Smooth muscle cell of the brain vasculature (primary cell): ENCODE measurements around the gene ACER2.

Source experiments
- DNase-seq: peaks from one replicate; pipeline ENCODE4 v3.0.0-alpha.2; 2012; ENCODE audit warnings: low read depth, low spot score

ACER2 gene

DNA sequence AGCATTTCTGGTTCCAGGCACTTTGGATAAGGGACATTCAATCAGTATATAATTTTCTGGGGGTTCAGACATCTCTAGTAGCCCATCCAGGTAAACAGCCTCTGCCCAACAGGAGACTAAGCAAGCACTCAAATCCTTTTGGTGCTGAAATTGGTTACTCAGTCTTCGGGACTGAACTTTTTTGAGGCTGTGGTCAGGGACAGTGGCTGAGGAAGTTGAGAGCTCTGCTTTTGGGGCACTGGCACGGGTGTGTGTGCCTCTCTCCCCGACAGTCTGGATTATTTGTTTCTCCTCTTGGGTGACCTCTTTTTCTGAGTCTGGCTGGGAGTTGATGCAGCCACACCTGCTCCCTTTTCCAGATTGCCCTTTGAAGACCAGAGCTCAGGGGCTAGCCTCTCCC lies 47.6 kb downstream of the ACER2 start:
- no peak for DNase-seq

DNA sequence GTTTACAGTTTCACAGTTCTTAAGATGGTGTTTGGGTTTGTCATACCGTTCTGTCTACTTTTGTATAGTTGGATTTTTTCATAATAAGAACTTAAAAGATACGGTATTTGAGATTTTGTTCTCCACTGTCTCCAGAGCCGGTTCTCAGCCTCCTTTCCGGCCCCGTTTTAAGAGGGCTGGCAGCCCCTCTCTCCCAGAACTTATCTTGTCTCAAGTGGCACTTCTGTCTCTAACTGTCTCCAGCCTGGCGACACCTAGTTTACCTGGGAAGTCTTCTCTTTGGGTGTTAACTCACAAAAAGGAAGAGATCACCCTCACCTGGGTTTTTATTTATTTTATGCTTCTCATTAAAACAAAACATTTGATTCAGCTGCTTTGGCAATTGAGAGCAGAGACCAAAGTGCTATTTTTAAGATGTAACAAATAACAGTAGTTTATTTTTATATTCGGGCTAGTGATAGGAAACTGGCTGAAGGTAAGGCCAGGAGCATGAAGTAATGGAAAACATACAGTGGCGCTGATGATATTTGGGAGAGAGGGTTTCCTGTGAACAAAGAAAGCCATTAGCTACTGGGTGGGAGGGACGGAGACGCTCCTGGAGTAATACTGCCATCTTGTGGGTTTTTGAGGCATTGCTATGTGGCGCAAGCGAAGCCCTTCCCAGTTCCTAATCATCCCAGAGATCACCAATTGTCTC lies 48.3 kb downstream of the ACER2 start:
- DNase-seq = peak; percentile 49

DNA sequence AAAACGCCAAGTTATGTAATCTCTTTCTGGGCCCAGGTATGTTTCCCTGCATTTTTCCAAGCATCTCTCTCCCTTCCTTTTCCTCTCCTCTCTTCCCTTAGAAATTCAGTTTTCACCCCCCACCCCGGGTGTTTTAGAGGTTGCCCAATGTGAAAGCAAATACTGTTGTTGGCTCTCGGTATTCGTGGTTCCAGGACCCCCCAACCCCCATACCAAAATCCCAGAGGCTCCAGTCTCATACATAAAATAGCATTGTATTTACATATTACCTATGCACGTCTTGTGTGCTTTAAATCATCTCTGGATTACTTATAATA lies 48.8 kb downstream of the ACER2 start:
- DNase-seq = no peak

DNA sequence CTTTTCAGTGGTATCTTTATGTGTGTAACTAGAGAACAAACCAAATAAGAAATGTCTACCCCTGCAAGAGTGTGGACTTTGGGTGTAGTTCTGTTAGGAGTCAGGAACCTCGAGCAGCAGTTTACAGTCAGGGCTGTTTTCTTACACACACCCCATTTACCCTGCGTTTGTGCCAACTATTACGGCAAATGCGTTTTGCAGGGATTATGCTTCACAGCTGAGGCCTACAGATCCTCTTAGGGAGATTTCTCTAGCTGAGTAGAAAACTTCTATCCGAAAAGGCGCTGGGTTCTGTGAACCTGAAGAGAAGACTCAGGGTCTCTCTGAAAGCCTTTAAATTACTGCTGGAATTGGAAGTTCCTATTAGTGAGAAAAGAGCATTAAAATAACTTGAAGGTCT lies 51.4 kb downstream of the ACER2 start:
- no peak for DNase-seq

DNA sequence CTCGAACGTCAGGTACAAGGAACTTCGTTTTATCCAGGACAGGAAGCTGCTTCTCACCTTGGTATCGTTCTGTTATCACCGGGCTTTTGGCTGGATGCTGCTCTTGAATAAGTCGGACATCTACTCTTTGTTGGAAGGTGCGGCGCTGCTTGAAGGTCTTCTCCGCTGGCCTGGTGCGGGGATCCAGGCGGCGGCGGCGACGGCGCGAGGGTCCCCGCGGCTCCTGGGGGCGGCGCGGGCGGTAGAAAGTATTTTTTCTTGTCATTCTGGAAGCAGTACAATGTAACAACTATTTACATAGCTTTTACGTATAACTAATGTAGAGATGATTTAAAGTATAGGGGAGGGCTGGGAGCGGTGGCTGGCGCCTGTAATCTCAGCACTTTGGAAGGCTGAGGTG lies 52.3 kb downstream of the ACER2 start:
- DNase-seq = no peak

DNA sequence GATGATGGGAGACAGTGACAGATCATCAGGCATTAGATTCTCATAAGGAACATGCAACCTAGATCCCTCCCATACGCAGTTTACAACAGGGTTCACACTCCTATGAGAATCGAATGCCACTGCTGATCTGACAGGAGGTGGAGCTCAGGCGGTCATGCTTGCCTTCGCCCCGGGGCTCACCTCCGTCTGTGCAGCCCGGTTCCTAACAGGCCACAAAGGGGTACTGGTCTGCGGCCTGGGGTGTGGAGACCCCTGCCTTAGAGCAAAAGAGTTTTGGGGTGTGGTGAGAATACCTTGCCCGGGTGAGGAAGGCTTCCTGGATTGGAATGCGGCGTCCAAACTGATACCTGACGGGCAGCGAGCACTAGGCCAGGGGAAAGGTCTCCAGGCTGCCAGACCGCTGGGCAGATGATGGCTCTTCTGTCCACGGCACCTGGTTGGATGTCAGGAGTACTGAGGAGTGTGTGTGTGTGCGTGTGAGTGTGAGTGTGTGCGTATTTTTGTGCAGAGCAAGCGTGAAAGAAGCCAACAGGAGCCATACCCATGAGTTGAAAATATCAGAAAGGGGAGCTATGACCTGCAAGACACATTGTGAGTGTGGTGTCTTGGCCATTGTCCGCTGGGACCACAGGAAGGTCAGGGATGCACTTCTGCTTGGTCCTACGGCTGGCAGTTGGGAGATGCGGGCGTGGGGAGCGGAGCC lies 55.4 kb downstream of the ACER2 start:
- DNase-seq = no peak

DNA sequence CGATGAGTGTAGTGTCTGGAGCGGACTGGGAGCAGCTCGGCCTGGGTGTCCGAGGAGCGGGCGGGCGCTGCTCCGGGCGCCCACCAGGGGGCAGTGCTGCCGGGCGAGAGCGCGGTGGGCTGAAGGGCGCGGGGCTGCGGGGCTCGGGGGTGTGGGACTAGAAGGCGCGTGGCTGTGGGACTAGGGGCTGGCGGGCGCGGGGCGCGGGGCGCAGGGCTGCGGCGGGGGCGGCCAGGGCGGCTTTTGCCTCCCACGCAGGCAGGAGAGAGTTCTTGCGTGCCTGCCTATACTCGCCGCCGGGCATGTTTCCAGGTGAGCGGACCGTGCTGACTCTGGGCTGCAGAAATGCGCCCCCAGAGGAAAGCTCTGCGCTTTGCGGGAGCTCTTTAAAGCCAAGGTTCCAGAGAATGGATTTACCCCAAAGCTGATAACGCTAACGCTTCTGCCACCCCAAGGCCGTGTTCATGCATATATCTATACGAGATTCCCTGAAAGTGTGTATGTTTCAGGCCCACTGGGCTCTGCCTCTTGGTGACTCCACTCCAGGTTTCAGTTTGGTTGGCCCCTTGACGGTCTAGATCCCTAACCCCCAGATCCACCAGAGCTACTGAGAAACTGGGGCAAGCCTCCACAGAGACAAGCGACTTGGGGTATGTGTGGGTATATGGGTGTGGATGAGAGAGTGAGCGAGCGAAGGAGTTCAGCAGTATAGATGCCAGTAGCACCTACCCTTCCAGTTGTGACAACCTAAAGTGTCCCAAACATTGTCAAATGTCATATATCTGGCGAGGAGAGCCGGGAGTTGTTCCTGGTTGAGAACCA lies 56.2 kb downstream of the ACER2 start:
- peak; percentile 20 for DNase-seq

DNA sequence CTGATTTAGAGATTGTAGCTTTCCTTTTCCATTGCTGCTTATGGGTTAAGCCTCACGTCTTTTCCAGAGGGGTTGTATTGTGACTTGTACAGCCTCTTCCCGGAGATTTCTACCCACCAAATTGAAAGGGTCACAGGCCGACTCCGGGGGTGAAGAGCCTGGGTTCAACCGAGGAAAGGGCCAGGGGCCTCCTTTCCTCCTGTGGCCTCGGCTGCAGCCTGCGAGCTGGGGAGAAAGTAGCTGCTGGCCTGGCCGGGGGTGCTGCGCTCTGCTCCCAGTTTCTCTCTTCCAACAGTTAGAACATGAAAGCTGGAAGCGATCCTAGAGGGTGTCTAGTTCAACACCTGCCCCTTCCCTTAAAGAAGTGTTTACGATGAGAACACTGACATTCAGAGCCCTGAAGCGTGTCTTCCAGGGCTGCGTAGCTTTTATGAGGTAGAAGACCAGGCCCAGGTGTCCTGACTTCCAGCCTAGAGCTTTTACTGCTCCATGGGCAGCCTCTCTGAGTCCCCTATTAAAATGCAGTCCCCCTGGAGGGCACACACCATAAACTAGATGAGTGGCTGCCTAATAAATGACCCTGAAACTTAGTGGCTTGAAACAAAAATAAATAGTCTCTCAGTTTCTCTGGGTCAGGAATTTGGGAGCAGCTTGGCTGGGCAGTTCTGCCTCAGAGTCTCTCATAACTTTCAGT lies 56.9 kb downstream of the ACER2 start:
- DNase-seq = no peak

DNA sequence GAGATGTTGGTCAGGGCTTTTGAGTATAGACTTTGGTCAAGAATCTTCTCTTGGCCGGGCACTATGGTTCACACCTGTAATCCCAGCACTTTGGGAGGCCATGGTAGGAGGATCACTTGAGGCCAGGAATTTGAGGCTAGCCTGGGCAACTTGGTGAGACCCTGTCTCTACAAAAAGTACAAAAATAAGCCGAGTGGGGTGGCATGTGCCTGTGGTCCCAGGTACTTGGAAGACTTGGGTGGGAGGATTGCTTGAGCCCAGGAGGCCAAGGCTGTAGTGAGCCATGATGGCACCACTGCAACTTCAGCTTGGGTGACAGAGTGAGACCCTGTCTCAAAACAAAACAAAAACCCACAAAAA lies 57.5 kb downstream of the ACER2 start:
- DNase-seq = no peak

DNA sequence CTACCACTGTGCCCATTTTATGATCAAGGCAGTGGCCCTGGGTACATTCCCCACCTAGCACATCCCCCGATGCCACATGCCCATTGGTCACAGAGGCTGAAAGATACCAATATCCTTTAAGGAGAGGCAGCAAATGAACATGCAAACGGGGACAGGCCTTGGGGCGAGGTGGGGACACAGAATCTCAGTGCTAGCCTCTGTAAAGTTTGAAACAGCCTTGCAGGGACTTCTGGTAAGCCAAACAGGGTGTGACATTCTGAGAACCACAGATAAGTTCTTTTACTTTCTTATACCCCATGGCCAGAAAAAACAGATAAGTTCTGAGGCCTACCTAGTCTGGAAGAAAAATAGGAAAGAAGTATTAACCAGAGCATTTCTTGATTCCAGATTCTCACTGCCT lies 60.5 kb downstream of the ACER2 start:
- DNase-seq = no peak

DNA sequence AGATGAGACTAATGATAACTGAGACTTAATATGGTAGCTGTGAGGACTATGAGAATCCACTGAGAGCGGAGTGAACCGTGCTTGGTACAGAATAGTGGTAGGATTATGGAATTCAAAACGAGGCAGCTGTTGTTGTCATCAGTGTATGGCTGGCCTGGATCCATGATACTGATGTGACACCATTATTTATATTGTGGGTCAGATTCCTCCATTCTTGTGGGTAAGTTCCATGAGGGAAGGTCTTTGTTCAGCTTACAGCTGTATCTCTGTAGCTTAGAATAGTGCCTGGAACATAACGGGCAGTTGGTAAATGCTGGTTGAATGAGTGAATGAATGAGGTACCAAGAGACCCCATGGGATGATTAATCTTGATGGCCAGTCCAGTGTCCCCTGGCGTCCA lies 61.8 kb downstream of the ACER2 start:
- DNase-seq = no peak

DNA sequence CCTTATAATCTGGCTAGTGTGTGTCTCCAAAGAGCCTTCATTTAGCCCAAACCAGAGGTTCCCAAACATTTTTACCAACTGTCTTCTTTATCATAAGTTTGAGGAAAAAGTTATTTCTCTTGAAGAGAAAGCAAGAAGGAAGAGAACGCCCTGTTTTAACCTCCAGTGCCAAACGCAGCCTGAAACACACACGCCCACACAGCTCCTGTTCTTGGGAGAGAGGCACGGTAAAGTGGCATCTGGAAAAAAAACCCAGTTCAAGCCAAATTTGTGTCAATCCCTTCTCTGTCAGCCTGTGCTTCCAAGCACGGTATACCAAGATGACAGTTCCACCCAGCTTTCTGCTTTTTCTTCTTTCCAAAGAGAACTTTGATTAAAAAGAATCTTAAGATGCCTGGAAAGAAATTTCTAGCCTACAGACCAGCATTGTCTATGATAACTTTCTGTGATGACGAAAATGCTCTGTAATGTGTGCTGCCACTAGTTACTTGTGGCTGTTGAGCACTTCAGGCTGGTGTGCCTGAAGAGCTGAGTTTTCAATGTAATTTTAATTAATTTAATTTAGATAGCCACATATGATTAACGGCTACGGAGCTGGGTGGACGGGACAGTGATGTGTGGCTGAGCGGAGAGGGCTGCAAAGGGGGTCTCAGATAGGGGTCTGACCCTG lies 62.3 kb downstream of the ACER2 start:
- no peak for DNase-seq

DNA sequence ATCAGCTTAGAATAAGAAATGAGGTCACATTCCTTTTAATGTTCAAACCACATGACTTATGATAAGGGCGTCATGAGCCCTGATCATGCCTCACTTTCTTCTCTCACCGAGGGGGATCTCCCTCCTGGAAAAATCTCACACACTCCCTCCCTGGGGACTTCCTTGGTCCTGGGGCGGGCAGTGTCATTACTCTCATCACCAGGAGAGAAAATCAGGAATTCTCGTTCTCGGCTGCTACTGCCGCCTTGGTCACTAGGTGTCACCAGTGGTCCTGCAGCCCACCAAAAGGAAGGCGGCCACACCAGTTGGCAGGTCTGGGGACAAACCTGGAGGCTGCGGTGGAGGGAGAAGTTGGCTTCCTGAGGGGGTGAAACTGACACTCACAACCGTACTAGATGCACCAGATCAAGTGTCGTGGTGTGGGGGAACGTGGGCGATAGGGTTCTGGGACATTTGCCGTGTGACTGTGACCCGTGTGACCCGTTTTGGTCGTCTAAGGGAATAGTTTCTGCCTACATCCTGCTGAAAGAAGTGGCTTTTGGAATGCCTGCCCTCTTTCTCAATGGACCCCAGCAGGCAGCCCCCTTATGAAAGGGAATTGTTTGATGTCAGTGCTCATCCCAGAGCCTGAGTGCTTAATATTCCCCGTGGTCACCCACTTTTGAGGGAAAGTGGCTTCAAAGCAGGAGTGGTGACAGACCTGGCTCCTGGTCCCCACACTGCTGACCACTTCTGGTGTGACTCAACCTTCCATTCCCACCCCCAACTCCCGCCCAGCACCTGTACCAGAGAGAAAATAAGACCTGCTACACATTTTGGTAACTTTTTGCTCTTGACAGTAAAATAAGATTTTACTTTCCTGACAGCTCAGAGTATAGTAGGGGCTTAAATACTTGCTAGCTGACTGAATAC lies 63.2 kb downstream of the ACER2 start:
- peak; percentile 3 for DNase-seq

DNA sequence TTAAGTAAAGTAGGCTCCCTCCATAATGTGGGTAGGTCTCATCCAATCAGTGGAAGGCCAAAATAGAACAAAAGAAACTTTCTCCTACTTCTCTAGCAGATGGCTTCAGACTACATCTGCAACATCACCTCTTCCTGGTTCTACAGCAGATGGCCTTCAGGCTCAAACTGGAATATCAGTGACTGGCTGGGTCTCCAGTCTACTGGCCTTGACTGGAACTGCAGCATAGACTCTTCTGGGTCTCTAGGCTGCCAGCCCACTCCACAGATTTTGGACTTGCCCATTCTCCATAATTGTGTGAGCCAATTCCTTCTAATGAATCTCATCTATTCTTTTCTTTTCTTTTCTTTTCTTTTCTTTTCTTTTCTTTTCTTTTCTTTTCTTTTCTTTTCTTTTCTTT lies 64.8 kb downstream of the ACER2 start:
- DNase-seq = no peak

DNA sequence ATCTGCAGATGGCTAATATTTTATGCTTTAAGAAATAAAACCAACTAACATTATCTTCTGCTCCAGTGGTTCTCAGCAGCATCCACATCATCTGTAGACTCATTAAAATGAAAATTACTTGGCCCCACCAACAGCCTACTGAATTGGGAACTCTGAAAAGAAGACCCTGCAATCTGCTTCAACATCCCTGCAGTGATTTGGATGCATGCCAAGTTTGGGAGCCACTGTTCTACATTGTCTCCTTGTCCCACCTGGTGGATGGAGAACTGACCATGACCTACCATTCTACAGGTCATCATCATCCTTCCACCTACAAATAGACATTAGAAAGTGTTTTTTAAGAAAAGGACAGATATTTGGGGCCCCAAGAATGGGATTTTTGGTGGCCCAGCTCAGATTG lies 71.1 kb downstream of the ACER2 start:
- no peak for DNase-seq

DNA sequence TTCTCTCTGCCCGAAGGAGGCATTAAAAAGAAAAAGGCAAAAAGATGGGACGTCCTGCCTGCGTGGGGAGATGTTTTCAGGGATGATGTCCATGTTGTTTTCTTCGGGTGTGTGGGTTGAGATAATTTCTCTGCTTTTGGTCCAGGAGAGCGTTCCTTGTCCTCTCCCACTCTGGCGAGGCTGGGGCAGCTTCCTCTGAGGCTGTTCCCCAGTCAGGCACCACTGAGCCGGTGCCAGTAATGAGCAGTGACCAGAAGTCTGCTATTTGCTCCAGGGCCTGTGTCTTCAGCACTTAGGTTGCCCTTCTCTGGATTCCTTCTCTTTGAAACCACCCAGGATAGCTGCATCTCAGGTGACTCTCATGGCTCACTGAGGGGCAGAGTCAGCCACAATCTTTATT lies 71.5 kb downstream of the ACER2 start:
- no peak for DNase-seq

DNA sequence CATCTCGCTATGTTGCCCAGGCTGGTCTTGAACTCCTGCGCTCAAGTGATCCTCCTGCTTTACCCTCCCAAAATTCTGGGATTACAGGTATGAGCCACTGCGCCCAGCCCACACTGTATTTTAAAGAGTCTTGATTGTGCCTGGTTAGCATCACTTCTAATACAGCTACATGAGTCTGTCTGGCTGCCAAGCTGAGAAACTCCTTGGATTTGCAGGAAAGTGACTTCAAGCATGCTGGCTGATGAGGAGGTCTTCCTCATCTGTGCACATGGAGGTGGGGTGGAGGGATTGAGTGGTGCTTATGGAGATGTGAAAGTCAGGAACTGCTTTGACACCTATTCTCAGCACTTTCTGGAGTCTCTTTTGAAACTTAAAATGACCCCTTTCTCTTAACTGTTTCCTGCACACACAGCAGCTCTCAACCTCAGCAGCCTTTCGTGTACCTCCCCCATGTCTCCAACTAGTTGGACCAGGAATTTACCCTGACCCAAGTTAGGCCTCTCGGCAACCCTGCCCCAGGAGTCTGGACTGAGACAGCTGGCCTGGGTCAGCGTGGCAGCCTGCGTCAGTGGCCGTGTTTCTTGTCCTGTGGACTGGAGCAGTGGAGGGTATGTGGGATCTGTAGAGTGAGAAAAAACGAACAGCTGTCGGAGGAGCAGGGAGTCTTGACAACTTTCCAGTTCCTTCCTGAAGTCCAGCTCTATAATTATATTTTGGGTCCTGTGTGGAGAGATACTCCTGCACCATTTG lies 72.5 kb downstream of the ACER2 start:
- DNase-seq = no peak

DNA sequence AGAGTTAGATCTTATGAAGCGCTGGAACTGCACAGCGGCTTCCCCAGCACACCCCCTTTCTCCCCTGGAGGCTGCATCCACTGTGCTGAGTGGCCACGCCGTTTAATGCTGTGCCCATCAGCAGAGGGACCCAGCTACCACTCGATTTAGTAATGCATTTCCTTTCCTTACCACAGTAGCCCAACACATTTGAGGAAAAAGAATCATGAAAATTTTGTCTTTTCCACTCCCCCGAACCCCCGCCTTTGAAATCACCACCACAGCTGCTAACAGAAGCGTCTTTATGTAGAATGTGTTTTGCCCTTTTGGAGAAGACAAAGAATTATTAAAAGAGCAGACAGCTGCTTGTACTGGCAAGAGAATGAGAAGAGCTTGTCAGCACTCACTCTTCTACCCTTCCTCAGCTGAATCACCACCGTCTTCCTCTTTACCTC lies 73.2 kb downstream of the ACER2 start:
- DNase-seq = no peak

DNA sequence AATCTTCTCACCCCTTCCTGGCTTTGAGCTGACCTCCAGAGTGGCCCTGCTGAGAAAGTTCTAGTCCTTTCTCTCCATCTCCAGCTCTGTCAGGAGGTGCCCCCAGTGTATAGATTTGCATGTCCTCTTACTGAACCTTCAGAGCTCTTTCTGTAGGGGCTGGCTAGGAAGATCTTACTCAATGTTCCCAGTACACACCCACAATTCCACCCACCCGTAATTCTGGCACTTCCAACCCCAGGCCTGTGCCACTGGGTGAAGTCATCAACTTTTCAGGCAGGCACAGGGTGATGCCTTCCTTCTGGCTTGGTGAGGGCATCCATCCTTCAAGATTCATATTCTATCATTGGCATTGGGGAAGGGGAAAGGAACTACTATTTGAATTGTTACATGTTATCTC lies 75.9 kb downstream of the ACER2 start:
- DNase-seq = no peak

DNA sequence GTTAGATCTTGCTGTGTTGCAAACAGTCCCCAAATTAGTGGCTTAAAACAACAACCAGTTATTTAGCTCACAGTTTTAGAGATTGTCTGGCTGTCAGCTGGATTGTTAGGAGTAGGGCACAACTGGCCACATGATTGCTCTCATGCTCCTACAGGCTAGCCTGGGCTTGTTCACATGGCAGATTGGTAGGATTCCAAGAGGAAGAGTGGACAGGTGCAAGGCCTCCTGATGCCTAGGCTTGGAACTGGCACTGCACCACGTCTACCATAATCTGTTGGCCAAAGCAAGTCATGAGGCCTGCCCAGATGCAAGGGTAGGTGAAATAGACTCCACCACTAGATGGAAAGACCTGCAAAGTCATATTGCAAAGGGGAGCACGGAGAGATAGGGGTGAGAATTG lies 76.4 kb downstream of the ACER2 start:
- no peak for DNase-seq
